Calu3 (cell line): ENCODE data around the gene CPEB3. TPM values are rescaled to one million over a fixed set of nuclear protein-coding genes. Genes with fewer than 3 reads are reported as not detected.
"Not testable (repeated sequence)": the region's sequence is repeated elsewhere in the genome, so short reads cannot be mapped to it uniquely, and the experiment has no call there.

ENCODE experiments used
- BruUV-seq: library from RNA; stranded (reverse); fragments of 400-500 nt; replicated peaks from 2 replicates; lab custom pipeline; 2021; lab: Mats Ljungman, UMichigan
- CTCF ChIA-PET: fragments of 300-600 bp; sonication (Branson Sonifier 250); formaldehyde crosslinking; loops from one replicate; lab custom pipeline; 2022; ENCODE audit warnings: antibody characterized with exemption; lab: Charles Lee
- DNase-seq: peaks from one replicate; pipeline ENCODE4 v3.0.0; 2022
- H3K27ac Mint-ChIP-seq: one replicate; pipeline ENCODE4 v1.8.0; 2022; ENCODE audit warnings: mixed read lengths; ENCODE audit not compliant: unreplicated experiment
- H3K27me3 Mint-ChIP-seq: one replicate; pipeline ENCODE4 v1.8.0; 2022; ENCODE audit warnings: mixed read lengths; ENCODE audit not compliant: unreplicated experiment
- H3K36me3 Mint-ChIP-seq: one replicate; pipeline ENCODE4 v1.8.0; 2022; ENCODE audit warnings: mild to moderate bottlenecking, moderate library complexity, mixed read lengths; ENCODE audit not compliant: insufficient read depth, unreplicated experiment
- H3K4me1 Mint-ChIP-seq: one replicate; pipeline ENCODE4 v1.8.0; 2022; ENCODE audit warnings: mild to moderate bottlenecking, low read depth, mixed read lengths; ENCODE audit not compliant: unreplicated experiment
- H3K4me3 Mint-ChIP-seq: one replicate; pipeline ENCODE4 v1.8.0; 2022; ENCODE audit warnings: mild to moderate bottlenecking, low read depth, moderate library complexity, mixed read lengths; ENCODE audit not compliant: unreplicated experiment
- H3K9me3 Mint-ChIP-seq: one replicate; pipeline ENCODE4 v1.8.0; 2022; ENCODE audit warnings: low read depth, mixed read lengths; ENCODE audit not compliant: unreplicated experiment
- CTCF ChIP-seq: fragments of 200-600 bp; IDR thresholded peaks from one replicate; pipeline ENCODE4 v1.8.0; 2022; ENCODE audit warnings: antibody characterized with exemption; ENCODE audit not compliant: unreplicated experiment
- intact Hi-C: fragments of 100-400 bp; cut with micrococcal nuclease; formaldehyde crosslinking; loops from one replicate; pipeline ENCODE4 v1.10.0; 2022; ENCODE audit not compliant: unreplicated experiment
- total RNA-seq: library from RNA; stranded (reverse); gene quantifications from 2 replicates; pipeline ENCODE4 v1.2.3, GENCODE V29; 2022

The CPEB3 gene
- total RNA-seq, 1 experiment from 2014 or later: 2.8 TPM

- Mint-ChIP-seq H3K4me1 (no peaks in the 10 kb centered on the region), H3K36me3 (peaks cover 3% of the 10 kb centered on the region), H3K4me3 (no peak overlapping the region), H3K27ac (no peak overlapping the region), H3K9me3 (no peaks in the 10 kb centered on the region), H3K27me3 (no peaks in the 10 kb centered on the region)
- no peak for TF ChIP-seq CTCF
- BruUV-seq: no TSS peak
- intact Hi-C loops: no loop called here
- CTCF ChIA-PET: no interaction called here
- DNase-seq: no peak
Measured at GRCh38 chr10:92031580-92031979, 259.3 kb downstream of the CPEB3 start.

- CTCF ChIA-PET: no interaction called here
- Mint-ChIP-seq H3K9me3 (no peaks in the 10 kb centered on the region), H3K27me3 (no peaks in the 10 kb centered on the region), H3K4me1 (no peaks in the 10 kb centered on the region), H3K4me3 (no peak overlapping the region), H3K27ac (no peak overlapping the region), H3K36me3 (no peaks in the 10 kb centered on the region)
- TF ChIP-seq CTCF: no peak
- intact Hi-C loops: no loop called here
- no peak for DNase-seq
- no TSS peak for BruUV-seq
Measured at GRCh38 chr10:92027141-92027540, 263.7 kb downstream of the CPEB3 start.

GRCh38 chr10:92025340-92025739, 265.5 kb downstream of the CPEB3 start:
- H3K4me1 Mint-ChIP-seq, H3K27me3 Mint-ChIP-seq, H3K9me3 Mint-ChIP-seq, H3K4me3 Mint-ChIP-seq, intact Hi-C loops, BruUV-seq, H3K27ac Mint-ChIP-seq, DNase-seq, H3K36me3 Mint-ChIP-seq: not testable (repeated sequence)
- CTCF ChIA-PET: interaction anchor here (0.7 kb wide), 1 partner anchor 223 kb away, joined by 7 read pairs; no protein-coding TSS in a partner anchor

- no TSS peak for BruUV-seq
- H3K9me3 Mint-ChIP-seq: no peaks in the 10 kb centered on the region
- intact Hi-C loops: no loop called here
- no peaks in the 10 kb centered on the region for H3K4me1 Mint-ChIP-seq
- no peak for DNase-seq
- peaks cover 1% of the 10 kb centered on the region for H3K36me3 Mint-ChIP-seq
- no peak overlapping the region for H3K27ac Mint-ChIP-seq
- H3K27me3 Mint-ChIP-seq: no peaks in the 10 kb centered on the region
- no peak for TF ChIP-seq CTCF
- H3K4me3 Mint-ChIP-seq: no peak overlapping the region
- CTCF ChIA-PET: interaction anchor here (0.6 kb wide), 1 partner anchor 393 kb away, joined by 4 read pairs; no protein-coding TSS in a partner anchor
Measured at GRCh38 chr10:92024700-92025099, 266.2 kb downstream of the CPEB3 start.

GRCh38 chr10:92014620-92015019, 276.3 kb downstream of the CPEB3 start:
- H3K36me3 Mint-ChIP-seq: peaks cover 7% of the 10 kb centered on the region
- no peak overlapping the region for H3K4me3 Mint-ChIP-seq
- no peak for DNase-seq

More at GRCh38 chr10:92014620-92015019, 276.3 kb downstream of the CPEB3 start:
- Mint-ChIP-seq H3K27me3 (no peaks in the 10 kb centered on the region), H3K4me1 (peaks cover 5% of the 10 kb centered on the region), H3K9me3 (no peaks in the 10 kb centered on the region), H3K27ac (no peak overlapping the region)
- CTCF ChIA-PET: interaction anchor here (0.7 kb wide), 1 partner anchor 1284 kb away, joined by 3 read pairs; no protein-coding TSS in a partner anchor
- TF ChIP-seq CTCF: no peak
- intact Hi-C loops: no loop called here
- BruUV-seq: no TSS peak
